Lower leg skin (tissue), 3 donors: ENCODE results near the gene RALGAPA1.

Experiments used
- CTCF ChIP-seq, 3 donors: fragments of 450-650 bp; IDR thresholded peaks; one replicate each; pipeline ENCODE4 v1.5.1; 2016; ENCODE audit warnings: antibody characterized with exemption in 3 of 3, mild to moderate bottlenecking in 3 of 3, moderate library complexity in 2 of 3
- POLR2A ChIP-seq, 2 donors: fragments of 450-650 bp; IDR thresholded peaks; one replicate each; pipeline ENCODE4 v1.6.1; 2016 to 2017; ENCODE audit warnings: antibody characterized with exemption in 2 of 2, mild to moderate bottlenecking in 1 of 2, moderate library complexity in 1 of 2

GRCh38 chr14:35826218-35826951, 17.3 kb upstream of the RALGAPA1 start, which contains the start of gene BRMS1L:
- TF ChIP-seq CTCF (IDR thresholded peaks at IDR 0.05) (peak in 1 of 3 donors; percentile 74), POLR2A (IDR thresholded peaks at IDR 0.05) (peak in 1 of 2 donors; percentile 13)
